HCT116 (cell line): ENCODE results near the gene CAPN9. TPM values are rescaled to one million over a fixed set of nuclear protein-coding genes. Genes with fewer than 3 reads are reported as not detected.

Source experiments
- ATAC-seq: fragments of 200-7000 bp; cut with Tn5 transposase; 2 replicates; pipeline ENCODE4 v1.9.1; 2020; ENCODE audit warnings: mild to moderate bottlenecking, moderate library complexity
- BruUV-seq: library from RNA; stranded (reverse); fragments of 400-500 nt; replicated peaks from 2 replicates; lab custom pipeline; 2021; lab: Mats Ljungman, UMichigan
- CTCF ChIA-PET: fragments of 300-600 bp; sonication (Branson Sonifier 250); formaldehyde crosslinking; loops from one replicate; lab custom pipeline; 2021; ENCODE audit warnings: antibody characterized with exemption; lab: Charles Lee
- POLR2A ChIA-PET: fragments of 300-600, 350-600 bp; sonication (Branson Sonifier 250); formaldehyde crosslinking; loops from one replicate; lab custom pipeline; 2021; ENCODE audit warnings: antibody characterized with exemption; lab: Charles Lee
- RAD21 ChIA-PET, 2 experiments: fragments of 300-600 bp; sonication (Branson Sonifier 250); formaldehyde crosslinking; loops; one replicate each; lab custom pipeline; 2023; ENCODE audit warnings: low total read pairs in 2 of 2; ENCODE audit not compliant: uncharacterized antibody in 2 of 2, unreplicated experiment in 2 of 2, low non-redundant PET in 1 of 2; lab: Charles Lee
- DNase-seq: peaks from one replicate; pipeline ENCODE4 v3.0.0-alpha.2; 2010; ENCODE audit warnings: low read depth, low spot score
- H2AFZ ChIP-seq: fragments of 200-600 bp; shearing (Covaris generic), sonication (generic); 2 replicates; pipeline ENCODE4 v1.6.1; 2017; ENCODE audit warnings: low read depth, mixed run types, mixed read lengths, antibody characterized with exemption, low read length; ENCODE audit not compliant: poor library complexity, severe bottlenecking
- H3K27ac ChIP-seq: 2 replicates; pipeline ENCODE4 v1.5.1; 2012; ENCODE audit warnings: low read depth, low read length
- H3K27me3 ChIP-seq: fragments of 200-600 bp; sonication (generic); 2 replicates; pipeline ENCODE4 v1.6.1; 2016; ENCODE audit warnings: mixed run types, low read length, mixed read lengths; ENCODE audit not compliant: insufficient read depth
- H3K36me3 ChIP-seq, 2 experiments: fragments of 200-500 bp in 1 of 2; fragments of 200-600 bp in 1 of 2; sonication (Bioruptor generic) in 1 of 2; sonication (generic) in 1 of 2; 2 replicates each; pipeline versions ENCODE4 v1.5.1 to v1.6.1; 2014 to 2016; ENCODE audit warnings: low read length in 2 of 2, inconsistent platforms in 1 of 2, mixed read lengths in 1 of 2, mixed run types in 1 of 2; ENCODE audit not compliant: insufficient read depth in 2 of 2, control insufficient read depth in 1 of 2
- H3K4me1 ChIP-seq, 2 experiments: fragments of 200-600 bp in 1 of 2; sonication (generic) in 1 of 2; 2 replicates each; pipeline versions ENCODE4 v1.5.1 to v1.6.1; 2012 to 2017; ENCODE audit warnings: low read length in 2 of 2, inconsistent platforms in 1 of 2, mild to moderate bottlenecking in 1 of 2, mixed read lengths in 1 of 2, mixed run types in 1 of 2, moderate library complexity in 1 of 2; ENCODE audit not compliant: insufficient read depth in 2 of 2, control insufficient read depth in 1 of 2
- H3K4me2 ChIP-seq: fragments of 200-600 bp; sonication (generic); 2 replicates; pipeline ENCODE4 v1.6.1; 2017; ENCODE audit warnings: mixed run types, low read length, mixed read lengths
- H3K4me3 ChIP-seq, 2 experiments: fragments of 200-600 bp in 1 of 2; sonication (generic) in 1 of 2; replicated peaks in 1 of 2; 2 replicates each; pipeline ENCODE4 v1.5.1; 2011 to 2016; ENCODE audit warnings: low read length in 2 of 2, control low read depth in 1 of 2, low read depth in 1 of 2, mild to moderate bottlenecking in 1 of 2, mixed read lengths in 1 of 2, mixed run types in 1 of 2
- H3K79me2 ChIP-seq: fragments of 200-600 bp; sonication (generic); 2 replicates; pipeline ENCODE4 v1.6.1; 2017; ENCODE audit warnings: mild to moderate bottlenecking, mixed run types, low read length, moderate library complexity, mixed read lengths; ENCODE audit not compliant: insufficient read depth
- H3K9ac ChIP-seq: fragments of 200-600 bp; sonication (generic); 2 replicates; pipeline ENCODE4 v1.6.1; 2016; ENCODE audit warnings: low read length, mixed read lengths
- H3K9me2 ChIP-seq: fragments of 200-600 bp; sonication (generic), shearing (Covaris generic); 2 replicates; pipeline ENCODE4 v1.6.1; 2017; ENCODE audit warnings: mixed run types, mild to moderate bottlenecking, moderate library complexity; ENCODE audit not compliant: insufficient read depth
- H3K9me3 ChIP-seq, 2 experiments: fragments of 200-500 bp in 1 of 2; fragments of 200-600 bp in 1 of 2; sonication (Bioruptor generic) in 1 of 2; sonication (generic) in 1 of 2; 2 replicates each; pipeline ENCODE4 v1.6.1; 2014 to 2017; ENCODE audit warnings: low read length in 2 of 2, mixed read lengths in 2 of 2, inconsistent platforms in 1 of 2, low read depth in 1 of 2, mild to moderate bottlenecking in 1 of 2, mixed run types in 1 of 2, moderate library complexity in 1 of 2; ENCODE audit not compliant: control insufficient read depth in 1 of 2, insufficient read depth in 1 of 2
- H4K20me1 ChIP-seq: fragments of 200-600 bp; sonication (generic), shearing (Covaris generic); 2 replicates; pipeline ENCODE4 v1.6.1; 2017; ENCODE audit warnings: mixed run types, mild to moderate bottlenecking, moderate library complexity; ENCODE audit not compliant: insufficient read depth
- CEBPB ChIP-seq: IDR thresholded peaks from 2 replicates; pipeline ENCODE4 v1.6.1; 2012; ENCODE audit warnings: low read depth
- EGR1 ChIP-seq: IDR thresholded peaks from 2 replicates; pipeline ENCODE4 v1.6.1; 2012; ENCODE audit warnings: low read depth
- ELF1 ChIP-seq: IDR thresholded peaks from 2 replicates; pipeline ENCODE4 v1.6.1; 2012; ENCODE audit warnings: low read depth, borderline replicate concordance
- EZH2 ChIP-seq: fragments of 200-600 bp; sonication (generic); IDR thresholded peaks from 2 replicates; pipeline ENCODE4 v1.6.1; 2017; ENCODE audit warnings: antibody characterized with exemption, mixed run types
- JUND ChIP-seq: IDR thresholded peaks from 2 replicates; pipeline ENCODE4 v1.6.1; 2012
- TCF7L2 ChIP-seq: IDR thresholded peaks from 2 replicates; pipeline ENCODE4 v1.7.0; 2011; ENCODE audit warnings: borderline replicate concordance, inconsistent platforms; ENCODE audit not compliant: insufficient read depth, insufficient read length; ENCODE audit errors: extremely low read depth
- intact Hi-C: fragments of 100-400 bp; cut with micrococcal nuclease; formaldehyde crosslinking; loops from 2 replicates; pipeline ENCODE4 v1.10.0; 2022
- total RNA-seq: library from RNA; stranded (reverse); gene quantifications from one replicate; pipeline ENCODE4 v1.2.1, GENCODE V29; 2021; ENCODE audit not compliant: unreplicated experiment
- TF ChIP-seq, protein P1 (sequence below): IDR thresholded peaks from 2 replicates; pipeline ENCODE4 v1.6.1; 2012; ENCODE audit warnings: low read depth
- TF ChIP-seq, protein P2 (sequence below): IDR thresholded peaks from 2 replicates; pipeline ENCODE4 v1.6.1; 2012
- TF ChIP-seq, protein P3 (sequence below): IDR thresholded peaks from 2 replicates; pipeline ENCODE4 v1.6.1; 2011; ENCODE audit warnings: mild to moderate bottlenecking, low read length, moderate library complexity; ENCODE audit not compliant: insufficient replicate concordance; ENCODE audit errors: extremely low read depth

CAPN9 gene
- total RNA-seq, 1 experiment from 2014 or later, result not detected

DNA sequence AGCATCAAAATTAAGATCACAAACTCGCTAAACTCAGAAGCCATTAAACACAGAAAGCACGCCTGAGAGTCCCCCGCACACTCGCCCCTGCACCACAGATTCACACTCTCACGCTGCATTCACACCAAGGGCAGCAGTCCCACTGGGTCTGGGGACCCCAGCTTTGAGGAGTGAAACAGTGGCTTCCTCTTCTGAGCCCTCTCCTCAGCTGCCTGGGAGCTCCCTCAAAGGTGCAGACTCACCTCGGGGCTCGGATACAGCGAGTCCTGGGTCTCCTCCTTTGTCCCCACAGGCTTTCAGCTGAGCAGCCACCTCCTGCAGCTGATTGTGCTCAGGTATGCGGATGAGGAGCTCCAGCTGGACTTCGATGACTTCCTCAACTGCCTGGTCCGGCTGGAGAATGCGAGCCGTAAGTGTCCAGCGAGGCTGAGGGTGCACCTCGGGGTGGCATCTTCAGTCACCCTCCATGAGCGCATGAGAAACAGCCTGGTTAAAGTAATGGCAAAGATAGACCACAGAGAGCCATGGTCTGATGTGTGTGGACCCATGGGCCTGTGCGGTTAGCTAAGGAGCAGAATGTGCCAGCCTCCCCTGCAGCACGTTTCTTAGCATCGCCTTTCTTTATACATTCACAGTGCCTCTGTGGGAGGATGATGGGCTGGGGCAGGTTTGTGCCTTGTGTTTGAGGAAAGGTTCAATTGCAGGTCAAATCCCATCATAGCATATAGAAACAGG, 47.9 kb downstream of the CAPN9 start:
- Histone ChIP-seq H3K27ac (no peak overlapping the region), H3K4me3 (no peak overlapping the region), H3K4me1 (no peaks in the 10 kb centered on the region), H3K79me2 (no peaks in the 10 kb centered on the region), H3K4me2 (no peak overlapping the region), H3K9ac (no peak overlapping the region), H2AFZ (no peak overlapping the region), H3K27me3 (no peaks in the 10 kb centered on the region), H3K9me3 (no peaks in the 10 kb centered on the region), H4K20me1 (no peaks in the 10 kb centered on the region), H3K9me2 (no peaks in the 10 kb centered on the region), H3K36me3 (no peaks in the 10 kb centered on the region)
- ATAC-seq (no peak), DNase-seq (no peak)
- ChIA-PET RAD21 (no interaction called here), POLR2A (no interaction called here), CTCF (no interaction called here)
- BruUV-seq, result no TSS peak
- intact Hi-C loops, result loop anchor here (5.0 kb wide), 2 partner anchors 122 to 807 kb away; no protein-coding TSS in a partner anchor
- TF ChIP-seq, protein P1, sequence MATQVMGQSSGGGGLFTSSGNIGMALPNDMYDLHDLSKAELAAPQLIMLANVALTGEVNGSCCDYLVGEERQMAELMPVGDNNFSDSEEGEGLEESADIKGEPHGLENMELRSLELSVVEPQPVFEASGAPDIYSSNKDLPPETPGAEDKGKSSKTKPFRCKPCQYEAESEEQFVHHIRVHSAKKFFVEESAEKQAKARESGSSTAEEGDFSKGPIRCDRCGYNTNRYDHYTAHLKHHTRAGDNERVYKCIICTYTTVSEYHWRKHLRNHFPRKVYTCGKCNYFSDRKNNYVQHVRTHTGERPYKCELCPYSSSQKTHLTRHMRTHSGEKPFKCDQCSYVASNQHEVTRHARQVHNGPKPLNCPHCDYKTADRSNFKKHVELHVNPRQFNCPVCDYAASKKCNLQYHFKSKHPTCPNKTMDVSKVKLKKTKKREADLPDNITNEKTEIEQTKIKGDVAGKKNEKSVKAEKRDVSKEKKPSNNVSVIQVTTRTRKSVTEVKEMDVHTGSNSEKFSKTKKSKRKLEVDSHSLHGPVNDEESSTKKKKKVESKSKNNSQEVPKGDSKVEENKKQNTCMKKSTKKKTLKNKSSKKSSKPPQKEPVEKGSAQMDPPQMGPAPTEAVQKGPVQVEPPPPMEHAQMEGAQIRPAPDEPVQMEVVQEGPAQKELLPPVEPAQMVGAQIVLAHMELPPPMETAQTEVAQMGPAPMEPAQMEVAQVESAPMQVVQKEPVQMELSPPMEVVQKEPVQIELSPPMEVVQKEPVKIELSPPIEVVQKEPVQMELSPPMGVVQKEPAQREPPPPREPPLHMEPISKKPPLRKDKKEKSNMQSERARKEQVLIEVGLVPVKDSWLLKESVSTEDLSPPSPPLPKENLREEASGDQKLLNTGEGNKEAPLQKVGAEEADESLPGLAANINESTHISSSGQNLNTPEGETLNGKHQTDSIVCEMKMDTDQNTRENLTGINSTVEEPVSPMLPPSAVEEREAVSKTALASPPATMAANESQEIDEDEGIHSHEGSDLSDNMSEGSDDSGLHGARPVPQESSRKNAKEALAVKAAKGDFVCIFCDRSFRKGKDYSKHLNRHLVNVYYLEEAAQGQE, result no peak
- no peak for TF ChIP-seq TCF7L2
- TF ChIP-seq, protein P2, sequence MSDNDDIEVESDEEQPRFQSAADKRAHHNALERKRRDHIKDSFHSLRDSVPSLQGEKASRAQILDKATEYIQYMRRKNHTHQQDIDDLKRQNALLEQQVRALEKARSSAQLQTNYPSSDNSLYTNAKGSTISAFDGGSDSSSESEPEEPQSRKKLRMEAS, result no peak
- TF ChIP-seq EZH2, result no peak
- TF ChIP-seq, protein P3, sequence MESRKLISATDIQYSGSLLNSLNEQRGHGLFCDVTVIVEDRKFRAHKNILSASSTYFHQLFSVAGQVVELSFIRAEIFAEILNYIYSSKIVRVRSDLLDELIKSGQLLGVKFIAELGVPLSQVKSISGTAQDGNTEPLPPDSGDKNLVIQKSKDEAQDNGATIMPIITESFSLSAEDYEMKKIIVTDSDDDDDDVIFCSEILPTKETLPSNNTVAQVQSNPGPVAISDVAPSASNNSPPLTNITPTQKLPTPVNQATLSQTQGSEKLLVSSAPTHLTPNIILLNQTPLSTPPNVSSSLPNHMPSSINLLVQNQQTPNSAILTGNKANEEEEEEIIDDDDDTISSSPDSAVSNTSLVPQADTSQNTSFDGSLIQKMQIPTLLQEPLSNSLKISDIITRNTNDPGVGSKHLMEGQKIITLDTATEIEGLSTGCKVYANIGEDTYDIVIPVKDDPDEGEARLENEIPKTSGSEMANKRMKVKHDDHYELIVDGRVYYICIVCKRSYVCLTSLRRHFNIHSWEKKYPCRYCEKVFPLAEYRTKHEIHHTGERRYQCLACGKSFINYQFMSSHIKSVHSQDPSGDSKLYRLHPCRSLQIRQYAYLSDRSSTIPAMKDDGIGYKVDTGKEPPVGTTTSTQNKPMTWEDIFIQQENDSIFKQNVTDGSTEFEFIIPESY, result no peak
- TF ChIP-seq ELF1, result no peak
- no peak for TF ChIP-seq EGR1
- no peak for TF ChIP-seq JUND
- TF ChIP-seq CEBPB, result no peak
